NCI-H2029 (cell line): ENCODE measurements around the gene HBS1L.

Experiments used
- DNase-seq: peaks from one replicate; lab custom pipeline; 2025; lab: John Stamatoyannopoulos, UW

HBS1L gene

GRCh38 chr6:135054569-135055498 is at the start of gene HBS1L:
HBS1L (minus strand) TSS chr6:135054822; CDS start chr6:135054691, 131 bp downstream.
- DNase-seq: peak; percentile 88

DNA sequence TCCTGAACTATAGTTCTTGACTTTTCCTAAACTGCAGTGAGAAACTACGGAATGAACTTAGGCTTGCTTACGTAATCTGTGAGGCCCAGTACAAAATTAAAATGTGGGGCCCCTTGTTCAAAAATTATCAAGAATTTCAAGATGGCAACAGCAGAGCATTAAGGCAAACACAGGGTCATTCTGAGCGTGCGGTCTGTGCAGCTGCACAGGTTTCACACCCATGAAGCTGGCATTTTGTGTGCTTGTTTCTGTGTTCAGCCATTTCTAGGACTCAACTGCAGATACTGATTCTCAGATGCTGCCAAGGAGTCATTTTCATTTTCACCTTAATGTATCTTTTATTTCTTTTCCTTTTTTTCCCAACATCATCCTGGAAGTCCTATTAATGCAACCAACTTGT is 49.6 kb upstream of the HBS1L start:
- no peak for DNase-seq

GRCh38 chr6:135102191-135102590 is 47.6 kb upstream of the HBS1L start:
- DNase-seq: no peak

- no peak for DNase-seq
Measured at GRCh38 chr6:135097172-135097571, 42.5 kb upstream of the HBS1L start.

GRCh38 chr6:135096403-135097130 is 41.9 kb upstream of the HBS1L start:
- no peak for DNase-seq

GRCh38 chr6:135095716-135096115 is 41.1 kb upstream of the HBS1L start:
- no peak for DNase-seq

- DNase-seq: no peak
Measured at GRCh38 chr6:135094403-135094821, 39.8 kb upstream of the HBS1L start.

DNA sequence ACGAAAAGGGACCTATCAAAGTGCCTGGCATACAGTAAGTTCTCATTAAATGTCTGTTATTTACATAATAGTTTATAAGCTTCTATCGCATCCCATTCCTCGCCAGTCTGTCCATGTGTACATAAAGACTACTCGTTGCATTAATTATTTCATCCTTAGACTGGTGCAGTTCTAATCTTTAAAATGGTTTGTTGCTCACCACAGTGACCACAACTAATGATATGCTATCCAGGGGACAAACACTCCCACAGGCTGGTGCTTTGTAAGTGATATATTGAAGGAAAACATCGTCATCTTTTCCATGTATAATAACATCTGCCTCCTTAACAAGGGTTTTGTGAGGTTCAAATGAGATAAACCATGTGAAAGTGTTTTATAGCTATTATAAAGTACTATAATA is 39.0 kb upstream of the HBS1L start:
- DNase-seq: no peak

DNA sequence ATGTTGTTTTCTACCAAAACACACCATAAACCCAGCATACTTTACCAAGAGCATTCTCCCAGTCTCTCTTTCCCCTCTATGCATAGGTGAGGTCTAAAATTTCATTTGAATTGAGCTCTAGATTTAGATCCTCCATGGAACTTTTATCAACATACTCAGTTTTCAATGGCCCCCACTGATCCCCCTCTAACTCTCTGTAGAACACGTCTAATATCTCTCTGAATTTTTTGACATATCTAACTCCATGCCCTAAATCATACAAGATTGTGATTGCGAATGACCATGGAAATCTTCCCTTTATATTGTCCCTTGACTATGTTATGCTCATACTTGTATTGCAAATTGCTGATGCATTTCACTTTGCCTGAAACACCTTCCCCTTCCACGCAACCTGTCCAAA is 38.1 kb upstream of the HBS1L start:
- no peak for DNase-seq

- DNase-seq: no peak
Measured at GRCh38 chr6:135090819-135091218, 36.2 kb upstream of the HBS1L start.

DNA sequence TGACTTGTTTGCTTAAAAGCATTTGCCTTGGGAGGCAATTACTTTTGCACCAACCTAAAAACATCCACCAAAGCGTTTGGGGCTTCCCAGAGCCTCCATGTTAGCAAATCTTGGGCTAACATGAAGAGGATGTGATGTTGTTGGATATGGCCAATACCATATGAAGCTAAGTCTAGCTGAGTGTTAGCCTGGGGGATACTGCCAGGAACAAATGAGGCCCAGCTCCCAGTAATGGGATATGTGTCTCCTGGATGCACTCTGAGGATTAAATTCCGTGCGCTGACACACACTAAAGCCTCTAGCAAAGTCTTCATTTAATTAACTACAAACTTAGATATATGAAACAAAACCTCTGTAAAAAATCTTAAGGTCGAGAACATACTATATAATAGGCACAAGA is 35.3 kb upstream of the HBS1L start:
- no peak for DNase-seq

DNA sequence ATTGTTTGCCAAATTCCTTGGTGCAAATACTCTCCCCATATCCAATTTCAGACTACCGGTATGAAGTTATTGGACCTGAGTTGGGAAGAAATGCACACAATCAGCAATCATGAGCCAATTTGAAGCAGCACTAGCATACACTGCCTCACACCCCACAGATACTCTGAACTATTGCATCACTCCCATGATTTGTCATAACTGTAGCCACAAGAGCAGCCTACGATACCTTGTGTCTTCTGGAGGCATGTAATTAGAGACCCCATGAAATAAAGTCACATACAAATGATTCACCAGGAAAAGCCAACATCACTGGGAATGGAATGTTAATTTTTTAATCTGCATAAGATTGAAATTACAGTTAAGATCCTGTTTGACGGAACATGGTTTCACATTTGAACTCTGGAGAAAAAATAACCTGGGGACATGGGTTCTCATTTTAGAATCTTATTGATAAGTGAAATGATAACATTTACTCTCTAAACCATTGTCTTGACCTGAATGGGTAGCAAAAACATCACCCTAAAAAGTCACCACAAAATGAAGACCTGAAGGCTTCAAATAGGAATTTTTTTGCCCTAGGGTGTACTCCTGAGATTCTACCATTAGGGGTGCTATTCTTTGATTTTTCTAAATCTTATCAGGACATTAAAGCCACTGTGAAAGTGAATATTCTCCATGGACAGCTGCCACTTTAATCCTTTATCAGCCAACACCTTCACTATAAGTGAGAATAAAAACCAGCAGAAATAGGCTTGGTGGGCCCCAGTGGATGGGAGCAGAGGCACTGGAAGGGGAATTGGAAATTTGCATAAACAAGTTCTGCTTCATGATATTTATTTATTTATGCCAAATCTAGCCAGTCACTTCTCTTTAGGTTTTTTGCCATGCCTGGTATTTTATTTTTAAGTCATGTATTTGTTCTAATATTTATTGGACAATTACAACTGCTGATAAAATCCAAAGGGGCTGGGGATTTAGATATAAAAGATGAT is 34.5 kb upstream of the HBS1L start:
- no peak for DNase-seq

DNA sequence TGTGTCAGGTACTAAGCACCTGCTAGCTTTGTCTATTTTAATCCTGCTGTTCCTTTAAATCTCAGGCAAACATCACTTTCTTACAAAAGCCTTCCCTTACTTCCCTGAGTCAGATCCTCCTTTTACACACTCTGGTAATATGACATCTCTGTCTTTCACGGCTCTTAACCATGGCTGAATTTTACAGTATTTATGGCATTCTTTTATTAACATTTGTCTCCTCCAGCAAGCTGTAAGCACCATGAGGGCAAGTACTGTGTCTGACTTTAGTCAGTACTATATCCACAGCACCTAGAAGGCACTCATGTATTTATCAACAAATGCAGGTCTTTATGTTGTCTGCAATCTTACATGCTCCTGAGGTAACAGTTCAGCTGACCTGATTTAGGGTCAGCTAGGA is 33.7 kb upstream of the HBS1L start:
- no peak for DNase-seq

GRCh38 chr6:135087803-135088202 is 33.2 kb upstream of the HBS1L start:
- DNase-seq: no peak

GRCh38 chr6:135087403-135087802 is 32.8 kb upstream of the HBS1L start:
- DNase-seq: no peak

DNA sequence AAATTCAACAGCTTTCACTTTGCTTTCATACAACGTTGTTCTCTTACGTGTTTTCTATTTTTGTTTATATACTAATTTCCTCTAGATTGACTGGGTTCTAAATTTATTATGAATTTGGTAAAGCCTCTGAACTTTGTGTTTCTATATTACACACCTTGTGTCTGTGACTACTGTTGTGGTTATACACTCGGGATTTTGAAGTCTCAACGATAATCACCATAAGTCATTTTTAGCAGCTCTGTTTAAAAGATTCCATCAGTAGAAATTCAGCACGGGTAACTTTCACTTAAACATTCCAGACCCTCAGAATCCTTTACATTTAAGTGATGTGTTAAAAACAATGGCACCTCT is 31.8 kb upstream of the HBS1L start:
- DNase-seq: no peak

DNA sequence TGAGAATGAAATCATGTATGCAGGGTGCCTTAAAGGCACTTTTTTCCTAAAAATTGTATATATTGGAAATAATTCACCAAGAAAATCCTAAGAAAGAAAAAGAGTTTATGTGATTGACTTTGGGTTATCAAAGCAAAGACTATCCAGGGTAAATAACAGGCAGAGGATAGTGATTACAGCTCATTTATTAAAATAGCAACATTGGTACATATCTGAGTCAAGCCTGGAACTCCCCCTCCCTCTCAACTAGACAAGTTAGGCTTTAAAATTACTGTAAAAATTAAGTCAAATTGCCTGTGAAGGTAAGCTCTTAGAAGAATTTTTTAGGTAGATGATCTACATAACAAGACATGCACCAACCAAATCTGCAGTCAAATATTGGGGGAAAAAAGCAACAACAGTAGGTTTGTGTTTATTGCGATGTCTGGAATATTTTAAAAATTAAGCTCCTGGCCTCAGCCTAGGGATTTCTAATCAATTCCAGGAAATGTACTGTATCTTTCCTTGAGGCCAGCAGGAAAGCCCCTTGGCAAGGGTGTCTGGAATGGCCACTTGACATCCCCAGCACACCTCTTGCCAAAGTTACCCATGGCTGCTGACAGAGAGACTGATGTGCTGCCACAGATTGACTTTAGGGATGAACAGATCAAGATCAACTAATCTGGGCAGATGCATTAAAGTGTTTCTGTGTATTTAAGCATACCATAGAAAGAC is 31.2 kb upstream of the HBS1L start:
- no peak for DNase-seq

DNA sequence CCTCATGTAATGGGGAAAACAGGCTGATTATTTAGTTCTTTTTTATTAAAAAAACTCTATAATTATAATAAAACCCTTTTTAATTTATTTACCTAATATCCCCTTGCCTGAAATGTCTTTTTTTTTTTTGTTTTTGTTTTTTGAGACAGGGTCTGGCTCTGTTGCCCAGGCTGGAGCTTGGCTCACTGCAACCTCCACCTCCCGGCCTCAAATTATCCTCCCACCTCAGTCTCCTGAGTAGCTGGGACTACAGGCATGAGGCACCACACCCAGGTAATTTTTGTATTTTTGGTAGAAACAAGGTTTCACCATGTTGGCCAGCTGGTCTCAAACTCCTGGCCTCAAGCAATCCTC is 30.3 kb upstream of the HBS1L start:
- no peak for DNase-seq

GRCh38 chr6:135084001-135084915 is 29.6 kb upstream of the HBS1L start:
- no peak for DNase-seq

DNA sequence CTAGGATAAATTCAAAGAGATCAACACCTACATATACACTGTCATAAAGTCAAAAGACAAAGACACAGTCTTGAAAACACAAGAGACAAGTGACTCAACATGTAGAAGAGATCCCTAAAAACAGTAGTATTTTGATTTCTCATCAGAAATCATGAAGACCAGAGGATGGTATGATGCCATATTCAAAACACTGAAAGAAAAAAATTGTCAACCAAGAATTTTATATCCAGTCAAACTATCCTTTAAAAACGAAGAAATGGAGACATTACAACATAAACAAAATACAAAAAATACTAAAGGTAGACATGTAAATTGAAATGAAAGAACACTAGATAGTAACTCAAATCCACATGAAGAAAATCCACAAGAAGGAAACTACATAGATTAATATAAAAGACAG is 27.3 kb upstream of the HBS1L start:
- DNase-seq: no peak
